Parathyroid adenoma (tissue), 2 donors: ENCODE data around the gene MANEAL.

ENCODE experiments used
- H2AFZ ChIP-seq: fragments of 300-600 bp; sonication (generic); one replicate; pipeline ENCODE4 v1.7.0; 2017; ENCODE audit warnings: antibody characterized with exemption, mild to moderate bottlenecking
- H3K27ac ChIP-seq: fragments of 300-600 bp; sonication (generic); one replicate; pipeline ENCODE4 v1.7.0; 2017
- H3K27me3 ChIP-seq: fragments of 300-600 bp; sonication (generic); one replicate; pipeline ENCODE4 v1.7.0; 2017; ENCODE audit warnings: low read length; ENCODE audit not compliant: control insufficient read depth, insufficient read depth
- H3K36me3 ChIP-seq: fragments of 300-600 bp; sonication (generic); one replicate; pipeline ENCODE4 v1.7.0; 2017; ENCODE audit warnings: low read length; ENCODE audit not compliant: control insufficient read depth, insufficient read depth
- H3K4me1 ChIP-seq: fragments of 300-600 bp; sonication (generic); one replicate; pipeline ENCODE4 v1.7.0; 2017; ENCODE audit warnings: control low read depth
- H3K4me2 ChIP-seq: fragments of 300-600 bp; sonication (generic); one replicate; pipeline ENCODE4 v1.7.0; 2017; ENCODE audit warnings: low read length
- H3K4me3 ChIP-seq: fragments of 300-600 bp; sonication (generic); one replicate; pipeline ENCODE4 v1.7.0; 2017; ENCODE audit warnings: low read depth, low read length
- H3K79me2 ChIP-seq: fragments of 300-600 bp; sonication (generic); one replicate; pipeline ENCODE4 v1.7.0; 2017; ENCODE audit warnings: control low read depth
- H3K9ac ChIP-seq: fragments of 300-600 bp; sonication (generic); one replicate; pipeline ENCODE4 v1.7.0; 2017; ENCODE audit warnings: mild to moderate bottlenecking
- H3K9me3 ChIP-seq: fragments of 300-600 bp; sonication (generic); one replicate; pipeline ENCODE4 v1.7.0; 2017; ENCODE audit warnings: low read length; ENCODE audit not compliant: control insufficient read depth
- CTCF ChIP-seq: fragments of 300-600 bp; sonication (generic); IDR thresholded peaks from one replicate; pipeline ENCODE4 v1.7.0; 2017; ENCODE audit warnings: antibody characterized with exemption, mild to moderate bottlenecking
- donor health status: primary hyperparathyroidism.

Gene MANEAL

DNA sequence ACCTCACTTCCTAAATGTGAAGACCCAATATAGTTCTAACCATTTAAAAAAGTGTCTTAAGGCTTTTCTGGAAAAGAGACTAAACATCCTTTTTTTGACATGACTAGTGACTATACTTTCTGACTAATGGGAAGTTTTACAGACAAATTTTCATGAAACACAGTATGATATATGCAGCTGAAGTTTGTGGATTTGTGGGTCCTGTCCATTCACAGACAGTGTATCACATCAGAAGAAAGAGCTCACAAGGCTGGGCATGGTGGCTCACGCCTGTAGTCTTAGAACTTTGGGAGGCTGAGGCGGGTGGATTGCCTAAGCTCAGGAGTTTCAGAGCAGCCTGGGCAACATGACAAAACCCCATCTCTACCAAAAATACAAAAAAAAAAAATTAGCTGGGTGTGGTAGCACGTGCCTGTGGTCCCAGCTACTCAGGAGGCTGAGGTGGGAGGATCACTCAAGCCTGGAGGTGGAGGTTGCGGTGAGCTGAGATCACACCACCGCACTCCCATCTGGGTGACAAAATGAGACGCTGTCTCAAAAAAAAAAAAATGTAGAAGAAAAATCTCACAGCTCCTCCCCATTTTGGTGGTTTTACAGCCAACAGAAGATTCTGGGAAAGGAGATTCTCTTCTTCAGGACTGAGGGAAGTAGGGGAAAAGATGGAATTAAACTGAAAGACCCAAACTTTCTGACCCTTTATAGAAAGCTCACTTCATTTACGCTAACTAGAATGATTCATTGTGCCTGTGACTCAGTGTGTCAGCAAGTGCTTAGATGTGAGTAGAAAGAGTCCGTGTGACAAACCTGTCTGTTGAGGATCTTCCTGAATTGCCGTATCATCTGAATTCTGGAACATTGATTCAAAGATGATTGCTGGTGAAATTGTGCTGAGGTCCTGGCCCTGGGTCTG lies 29.5 kb downstream of the MANEAL start:
- Histone ChIP-seq H3K27me3 (no peaks in the 10 kb centered on the region), H3K4me2 (no peak overlapping the region), H3K36me3 (no peaks in the 10 kb centered on the region), H3K79me2 (no peaks in the 10 kb centered on the region), H3K4me1 (no peaks in the 10 kb centered on the region), H2AFZ (no peak overlapping the region), H3K9me3 (no peaks in the 10 kb centered on the region), H3K27ac (no peak overlapping the region), H3K9ac (no peak overlapping the region), H3K4me3 (no peak overlapping the region)
- TF ChIP-seq CTCF: no peak

- no peak overlapping the region for H3K4me2 ChIP-seq
- no peak overlapping the region for H3K27ac ChIP-seq
- H2AFZ ChIP-seq: no peak overlapping the region
Measured at GRCh38 chr1:37824001-37824400, 30.4 kb downstream of the MANEAL start.

GRCh38 chr1:37825506-37825905 lies 31.9 kb downstream of the MANEAL start:
- Histone ChIP-seq H3K9ac (no peak overlapping the region), H3K27me3 (no peaks in the 10 kb centered on the region), H3K9me3 (no peaks in the 10 kb centered on the region), H3K36me3 (no peaks in the 10 kb centered on the region), H3K4me1 (no peaks in the 10 kb centered on the region), H3K27ac (no peak overlapping the region), H3K79me2 (no peaks in the 10 kb centered on the region), H3K4me2 (no peak overlapping the region), H3K4me3 (no peak overlapping the region), H2AFZ (no peak overlapping the region)
- TF ChIP-seq CTCF: no peak

More at GRCh38 chr1:37824001-37824400, 30.4 kb downstream of the MANEAL start:
- H3K4me3 ChIP-seq: no peak overlapping the region
- no peaks in the 10 kb centered on the region for H3K79me2 ChIP-seq
- H3K36me3 ChIP-seq: no peaks in the 10 kb centered on the region
- no peaks in the 10 kb centered on the region for H3K27me3 ChIP-seq
- H3K4me1 ChIP-seq: no peaks in the 10 kb centered on the region
- no peak overlapping the region for H3K9ac ChIP-seq
- H3K9me3 ChIP-seq: no peaks in the 10 kb centered on the region
- no peak for TF ChIP-seq CTCF

- TF ChIP-seq CTCF: no peak
- Histone ChIP-seq H3K79me2 (no peaks in the 10 kb centered on the region), H3K4me1 (no peaks in the 10 kb centered on the region), H3K9ac (no peak overlapping the region), H3K4me3 (no peak overlapping the region), H3K27ac (no peak overlapping the region), H3K27me3 (no peaks in the 10 kb centered on the region), H2AFZ (no peak overlapping the region), H3K36me3 (no peaks in the 10 kb centered on the region), H3K4me2 (no peak overlapping the region), H3K9me3 (no peaks in the 10 kb centered on the region)
Measured at GRCh38 chr1:37828410-37829074, 34.9 kb downstream of the MANEAL start.
